DOHH2 (cell line): ENCODE data around the gene VPS4A.

ENCODE experiments used
- H3F3A ChIP-seq: fragments of 200-600 bp; sonication (generic), shearing (Covaris generic); 2 replicates; pipeline ENCODE4 v1.6.0; 2016; ENCODE audit warnings: antibody characterized with exemption, mild to moderate bottlenecking; ENCODE audit not compliant: control insufficient read depth, insufficient read depth
- H3K27ac ChIP-seq: fragments of 200-600 bp; sonication (generic); 2 replicates; pipeline ENCODE4 v1.5.1; 2014; ENCODE audit warnings: low read depth, mild to moderate bottlenecking, low read length, moderate library complexity
- H3K27me3 ChIP-seq: fragments of 200-600 bp; sonication (generic); 2 replicates; pipeline ENCODE4 v1.6.1; 2014; ENCODE audit warnings: mild to moderate bottlenecking, low read length, mixed read lengths; ENCODE audit not compliant: control insufficient read depth
- H3K36me3 ChIP-seq: fragments of 200-600 bp; sonication (generic); 2 replicates; pipeline ENCODE4 v1.6.1; 2014; ENCODE audit warnings: mild to moderate bottlenecking, low read length, moderate library complexity, mixed read lengths; ENCODE audit not compliant: control insufficient read depth
- H3K4me1 ChIP-seq: fragments of 200-600 bp; sonication (generic); 2 replicates; pipeline ENCODE4 v1.6.1; 2014; ENCODE audit warnings: mild to moderate bottlenecking, low read length, mixed read lengths; ENCODE audit not compliant: control insufficient read depth
- H3K4me2 ChIP-seq: fragments of 200-600 bp; sonication (generic); 2 replicates; pipeline ENCODE4 v1.6.0; 2014; ENCODE audit warnings: mild to moderate bottlenecking, low read length, moderate library complexity
- H3K4me3 ChIP-seq: fragments of 200-600 bp; sonication (generic); 2 replicates; pipeline ENCODE4 v1.5.1; 2014; ENCODE audit warnings: mild to moderate bottlenecking, low read length, mixed read lengths
- H3K79me2 ChIP-seq: fragments of 200-600 bp; sonication (generic); 2 replicates; pipeline ENCODE4 v1.6.1; 2014; ENCODE audit warnings: mild to moderate bottlenecking, low read length, mixed read lengths; ENCODE audit not compliant: control insufficient read depth
- H3K9me2 ChIP-seq: fragments of 200-600 bp; sonication (generic); replicated peaks from 2 replicates; pipeline ENCODE4 v1.6.1; 2014; ENCODE audit warnings: mild to moderate bottlenecking, low read length, mixed read lengths; ENCODE audit not compliant: control insufficient read depth
- H3K9me3 ChIP-seq: fragments of 200-600 bp; sonication (generic); 2 replicates; pipeline ENCODE4 v1.6.1; 2014; ENCODE audit warnings: antibody characterized with exemption, low read length, mixed read lengths; ENCODE audit not compliant: control insufficient read depth, insufficient read depth
- H4K20me1 ChIP-seq: fragments of 200-600 bp; sonication (generic); 2 replicates; pipeline ENCODE4 v1.6.0; 2014; ENCODE audit warnings: low read depth, mild to moderate bottlenecking, antibody characterized with exemption, low read length, moderate library complexity; ENCODE audit not compliant: control insufficient read depth, insufficient read depth
- EZH2phosphoT487 ChIP-seq: fragments of 200-600 bp; sonication (generic); IDR thresholded peaks from 2 replicates; pipeline ENCODE4 v1.6.1; 2017; ENCODE audit warnings: borderline replicate concordance, mild to moderate bottlenecking, antibody characterized with exemption, low read length, moderate library complexity, mixed read lengths
- TF ChIP-seq, protein P1 (sequence below): fragments of 200-600 bp; sonication (generic); IDR thresholded peaks from one replicate; pipeline ENCODE4 v1.5.1; 2014; ENCODE audit warnings: antibody characterized with exemption, mild to moderate bottlenecking, low read depth, low read length; ENCODE audit not compliant: poor library complexity, severe bottlenecking

VPS4A gene

DNA sequence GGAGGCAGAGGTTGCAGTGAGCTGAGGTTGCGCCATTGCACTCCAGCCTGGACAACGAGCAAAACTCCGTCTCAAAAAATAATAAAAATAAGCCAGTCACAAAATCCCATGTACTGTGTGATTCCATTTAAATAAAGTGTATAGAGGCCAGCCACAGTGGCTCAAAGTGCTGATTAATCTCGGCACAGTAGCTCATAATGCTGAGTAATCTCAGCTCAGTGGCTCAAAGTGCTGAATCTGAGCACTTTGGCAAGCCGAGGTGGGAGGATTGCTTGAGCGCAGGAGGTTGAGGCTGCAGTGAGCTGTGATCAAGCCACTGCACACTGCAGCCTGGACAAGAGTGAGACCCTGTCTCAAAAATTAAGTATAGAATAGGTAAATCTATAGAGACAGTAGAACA is 35.5 kb downstream of the VPS4A start:
- peaks cover 16% of the 10 kb centered on the region for H3K79me2 ChIP-seq
- no peaks in the 10 kb centered on the region for H3K27me3 ChIP-seq
- H3F3A ChIP-seq: peaks cover 23% of the 10 kb centered on the region
- no peak for TF ChIP-seq EZH2phosphoT487
- TF ChIP-seq, protein P1, sequence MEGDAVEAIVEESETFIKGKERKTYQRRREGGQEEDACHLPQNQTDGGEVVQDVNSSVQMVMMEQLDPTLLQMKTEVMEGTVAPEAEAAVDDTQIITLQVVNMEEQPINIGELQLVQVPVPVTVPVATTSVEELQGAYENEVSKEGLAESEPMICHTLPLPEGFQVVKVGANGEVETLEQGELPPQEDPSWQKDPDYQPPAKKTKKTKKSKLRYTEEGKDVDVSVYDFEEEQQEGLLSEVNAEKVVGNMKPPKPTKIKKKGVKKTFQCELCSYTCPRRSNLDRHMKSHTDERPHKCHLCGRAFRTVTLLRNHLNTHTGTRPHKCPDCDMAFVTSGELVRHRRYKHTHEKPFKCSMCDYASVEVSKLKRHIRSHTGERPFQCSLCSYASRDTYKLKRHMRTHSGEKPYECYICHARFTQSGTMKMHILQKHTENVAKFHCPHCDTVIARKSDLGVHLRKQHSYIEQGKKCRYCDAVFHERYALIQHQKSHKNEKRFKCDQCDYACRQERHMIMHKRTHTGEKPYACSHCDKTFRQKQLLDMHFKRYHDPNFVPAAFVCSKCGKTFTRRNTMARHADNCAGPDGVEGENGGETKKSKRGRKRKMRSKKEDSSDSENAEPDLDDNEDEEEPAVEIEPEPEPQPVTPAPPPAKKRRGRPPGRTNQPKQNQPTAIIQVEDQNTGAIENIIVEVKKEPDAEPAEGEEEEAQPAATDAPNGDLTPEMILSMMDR: no peak
- no peak overlapping the region for H3K4me2 ChIP-seq
- peaks cover 21% of the 10 kb centered on the region for H3K4me1 ChIP-seq
- peaks cover 50% of the 10 kb centered on the region for H3K36me3 ChIP-seq
- H3K9me3 ChIP-seq: no peaks in the 10 kb centered on the region
- no peak overlapping the region for H3K27ac ChIP-seq
- H4K20me1 ChIP-seq: no peaks in the 10 kb centered on the region; the same call in 1 of the 2 replicates
- H3K4me3 ChIP-seq: no peak overlapping the region
- no peaks in the 10 kb centered on the region for H3K9me2 ChIP-seq

DNA sequence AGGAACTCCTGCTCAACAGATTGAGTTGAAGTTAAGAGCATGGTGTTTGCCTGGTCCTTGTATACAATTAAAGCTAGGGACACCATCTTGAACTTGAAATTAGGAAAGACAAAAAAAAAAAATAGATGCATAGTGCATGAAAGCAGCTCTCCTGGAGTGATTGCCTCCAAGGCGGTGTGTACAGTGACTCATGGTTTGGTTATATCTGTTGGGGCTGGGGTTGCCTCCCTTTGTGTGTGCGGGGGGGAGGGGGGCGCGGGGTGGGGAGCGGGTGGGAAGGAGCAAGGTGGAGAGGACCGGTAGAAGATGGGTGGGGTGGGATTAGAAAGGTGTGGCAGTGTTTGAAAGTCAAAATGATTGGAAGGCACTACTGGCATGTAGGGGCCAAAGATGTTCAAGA is 37.1 kb downstream of the VPS4A start:
- Histone ChIP-seq H3K79me2 (peaks cover 6% of the 10 kb centered on the region), H3K9me3 (no peaks in the 10 kb centered on the region), H4K20me1 (no peaks in the 10 kb centered on the region; the same call in 1 of the 2 replicates), H3K27me3 (no peaks in the 10 kb centered on the region), H3K9me2 (no peaks in the 10 kb centered on the region), H3K27ac (no peak overlapping the region), H3K4me3 (no peak overlapping the region), H3F3A (peaks cover 18% of the 10 kb centered on the region), H3K36me3 (peaks cover 45% of the 10 kb centered on the region), H3K4me2 (no peak overlapping the region), H3K4me1 (peaks cover 14% of the 10 kb centered on the region)
- TF ChIP-seq, protein P1: no peak
- TF ChIP-seq EZH2phosphoT487: no peak

DNA sequence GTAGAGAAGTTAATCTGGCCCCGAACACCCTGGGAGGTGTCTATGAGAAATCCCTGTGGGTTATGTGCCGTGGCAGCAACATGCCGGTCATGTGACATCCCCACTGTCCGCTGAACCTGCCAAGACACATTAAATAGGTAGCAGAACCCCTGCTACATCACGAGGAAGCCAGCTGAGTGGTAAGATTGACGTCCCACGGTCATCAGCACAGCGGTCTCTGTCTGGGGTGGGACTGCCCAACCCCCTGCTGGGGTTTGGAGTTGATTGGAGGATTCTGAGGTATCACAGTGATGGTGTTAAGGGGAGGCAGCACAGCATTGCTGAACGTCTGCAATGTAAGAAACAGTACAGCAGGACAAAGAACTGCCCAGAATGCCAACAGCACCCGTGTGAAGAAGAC is 38.4 kb downstream of the VPS4A start:
- peaks cover 14% of the 10 kb centered on the region for H3K4me1 ChIP-seq
- H3K9me2 ChIP-seq: no peaks in the 10 kb centered on the region
- H3K4me3 ChIP-seq: no peak overlapping the region
- H4K20me1 ChIP-seq: no peaks in the 10 kb centered on the region; the same call in 1 of the 2 replicates
- no peak overlapping the region for H3K27ac ChIP-seq
- H3K36me3 ChIP-seq: peaks cover 37% of the 10 kb centered on the region
- H3K27me3 ChIP-seq: no peaks in the 10 kb centered on the region
- peaks cover 18% of the 10 kb centered on the region for H3F3A ChIP-seq
- no peak overlapping the region for H3K4me2 ChIP-seq
- TF ChIP-seq, protein P1: no peak
- TF ChIP-seq EZH2phosphoT487: no peak
- H3K9me3 ChIP-seq: no peaks in the 10 kb centered on the region
- no peaks in the 10 kb centered on the region for H3K79me2 ChIP-seq
